Body of pancreas (tissue), 4 donors: ENCODE results near the gene SNTB2.

Experiments used
- POLR2A ChIP-seq, 3 donors: fragments of 450-650 bp; IDR thresholded peaks; one replicate each; pipeline ENCODE4 v1.6.1; 2016; ENCODE audit warnings: antibody characterized with exemption in 3 of 3, mild to moderate bottlenecking in 2 of 3
- TF ChIP-seq, protein P1 (sequence below), 7 experiments: fragments of 450-650 bp in 4 of 7; fragments of 200-600 bp in 3 of 7; sonication (generic) in 3 of 7; IDR thresholded peaks; one replicate each; pipeline ENCODE4 v1.5.1; 2016 to 2019; ENCODE audit warnings: antibody characterized with exemption in 7 of 7

DNA sequence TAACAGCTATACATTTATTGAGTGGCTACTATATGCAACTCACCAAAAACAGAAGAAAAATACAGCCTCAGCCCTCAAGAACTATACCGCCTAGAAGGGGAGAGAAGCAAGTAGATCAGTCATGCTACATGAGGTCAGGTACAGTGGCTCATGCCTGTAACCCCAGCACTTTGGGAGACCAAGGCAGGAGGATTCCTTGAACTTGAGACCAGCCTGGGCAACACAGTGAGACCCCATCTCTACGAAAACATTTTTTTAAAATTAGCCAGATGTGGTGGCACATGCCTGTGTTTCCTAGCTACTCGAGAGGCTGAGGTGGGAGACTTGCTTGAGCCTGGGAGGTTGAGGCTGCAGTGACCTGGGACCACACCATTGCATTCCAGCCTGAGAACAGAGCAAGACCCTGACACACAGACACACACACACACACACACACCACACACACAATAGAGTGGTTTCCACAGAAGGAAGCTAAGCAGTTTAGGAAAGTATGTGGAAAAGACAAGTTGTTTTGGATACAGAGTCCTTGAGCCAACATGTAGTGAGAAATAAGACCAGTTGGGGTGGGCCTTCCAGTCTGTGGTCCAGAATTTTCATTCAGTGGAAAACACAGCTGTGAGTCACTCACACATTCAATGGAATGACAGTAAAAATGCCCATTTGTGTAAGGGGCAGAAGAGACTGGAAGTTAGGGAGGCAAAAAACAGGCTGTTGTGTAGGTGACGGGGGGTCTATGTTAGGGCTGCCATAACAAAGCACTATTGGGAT is 10.7 kb upstream of the SNTB2 start:
- TF ChIP-seq, protein P1, sequence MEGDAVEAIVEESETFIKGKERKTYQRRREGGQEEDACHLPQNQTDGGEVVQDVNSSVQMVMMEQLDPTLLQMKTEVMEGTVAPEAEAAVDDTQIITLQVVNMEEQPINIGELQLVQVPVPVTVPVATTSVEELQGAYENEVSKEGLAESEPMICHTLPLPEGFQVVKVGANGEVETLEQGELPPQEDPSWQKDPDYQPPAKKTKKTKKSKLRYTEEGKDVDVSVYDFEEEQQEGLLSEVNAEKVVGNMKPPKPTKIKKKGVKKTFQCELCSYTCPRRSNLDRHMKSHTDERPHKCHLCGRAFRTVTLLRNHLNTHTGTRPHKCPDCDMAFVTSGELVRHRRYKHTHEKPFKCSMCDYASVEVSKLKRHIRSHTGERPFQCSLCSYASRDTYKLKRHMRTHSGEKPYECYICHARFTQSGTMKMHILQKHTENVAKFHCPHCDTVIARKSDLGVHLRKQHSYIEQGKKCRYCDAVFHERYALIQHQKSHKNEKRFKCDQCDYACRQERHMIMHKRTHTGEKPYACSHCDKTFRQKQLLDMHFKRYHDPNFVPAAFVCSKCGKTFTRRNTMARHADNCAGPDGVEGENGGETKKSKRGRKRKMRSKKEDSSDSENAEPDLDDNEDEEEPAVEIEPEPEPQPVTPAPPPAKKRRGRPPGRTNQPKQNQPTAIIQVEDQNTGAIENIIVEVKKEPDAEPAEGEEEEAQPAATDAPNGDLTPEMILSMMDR (IDR thresholded peaks at IDR 0.05) = no peak
- TF ChIP-seq POLR2A (IDR thresholded peaks at IDR 0.05) = no peak
